GM12878 (cell line): ENCODE measurements around the gene MDN1. TPM values are rescaled to one million over a fixed set of nuclear protein-coding genes. Genes with fewer than 3 reads are reported as not detected.
A peak's percentile ranks its signal among the peaks of the same experiment; 100 is the strongest.

Experiments
- ATF7 ChIP-seq: fragments of 450-650 bp; IDR thresholded peaks from 2 replicates; pipeline ENCODE4 v1.6.1; 2016; ENCODE audit warnings: low read depth, mild to moderate bottlenecking
- BHLHE40 ChIP-seq, 2 experiments: fragments of 450-650 bp in 1 of 2; IDR thresholded peaks; 2 replicates each; pipeline ENCODE4 v1.6.1; 2011 to 2017; ENCODE audit warnings: low read depth in 2 of 2, borderline replicate concordance in 1 of 2, improper control_type of control experiment in 1 of 2, low read length in 1 of 2, mild to moderate bottlenecking in 1 of 2
- BMI1 ChIP-seq: fragments of 450-650 bp; IDR thresholded peaks from 2 replicates; pipeline ENCODE4 v1.6.1; 2016; ENCODE audit warnings: mild to moderate bottlenecking, moderate library complexity, borderline replicate concordance
- CEBPB ChIP-seq, 2 experiments: fragments of 150-350 bp in 1 of 2; IDR thresholded peaks; 2 replicates each; pipeline ENCODE4 v1.6.1; 2012 to 2014; ENCODE audit warnings: low read depth in 2 of 2, low read length in 2 of 2, borderline replicate concordance in 1 of 2, inconsistent platforms in 1 of 2
- NFXL1 ChIP-seq: fragments of 450-650 bp; IDR thresholded peaks from 2 replicates; pipeline ENCODE4 v1.6.1; 2017; ENCODE audit warnings: antibody characterized with exemption, mild to moderate bottlenecking, borderline replicate concordance
- NFYB ChIP-seq: IDR thresholded peaks from 2 replicates; pipeline ENCODE4 v1.6.1; 2011; ENCODE audit warnings: low read depth, mild to moderate bottlenecking, low read length, improper control_type of control experiment, moderate library complexity; ENCODE audit not compliant: insufficient read depth
- PRDM15 ChIP-seq: fragments of 450-650 bp; formaldehyde crosslinking; IDR thresholded peaks from 2 replicates; pipeline ENCODE4 v1.4.0; 2020; ENCODE audit warnings: mild to moderate bottlenecking, moderate library complexity
- RB1 ChIP-seq: fragments of 450-650 bp; formaldehyde crosslinking; IDR thresholded peaks from 2 replicates; pipeline ENCODE4 v1.6.1; 2017; ENCODE audit warnings: mild to moderate bottlenecking, borderline replicate concordance
- SMC3 ChIP-seq: IDR thresholded peaks from 2 replicates; pipeline ENCODE4 v1.6.1; 2011; ENCODE audit warnings: low read length, improper control_type of control experiment, borderline replicate concordance
- TCF7 ChIP-seq: IDR thresholded peaks from 2 replicates; pipeline ENCODE4 v1.6.1; 2014; ENCODE audit warnings: antibody characterized with exemption, borderline replicate concordance
- ZBTB4 ChIP-seq: fragments of 450-650 bp; formaldehyde crosslinking; IDR thresholded peaks from 2 replicates; pipeline ENCODE4 v1.4.0; 2022; ENCODE audit warnings: mild to moderate bottlenecking, moderate library complexity
- polyA plus RNA-seq, 11 experiments: library from polyadenylated mRNA; depleted of rRNA in 4 of 11; unstranded in 6 of 11; stranded (reverse) in 5 of 11; fragments of >200 nt; fragmentation: Nextera tagmentation in 4 of 11; fragmentation: Illumina TruSeq in 1 of 11; extraction: Ambion mirVana in 4 of 11; extraction: Trizol in 1 of 11; gene quantifications; 1 replicate in 1 of 11; 2 replicates in 10 of 11; pipeline versions ENCODE4 v1.2.1 to v1.2.3, GENCODE V29; 2011 to 2016; ENCODE audit warnings: inconsistent platforms in 2 of 11, missing spikeins in 2 of 11, low read depth in 1 of 11
- total RNA-seq, 4 experiments: library from RNA; depleted of rRNA in 3 of 4; stranded (reverse); fragments of >200 nt in 3 of 4; fragmentation: Illumina TruSeq in 1 of 4; extraction: Trizol in 1 of 4; gene quantifications; 2 replicates each; pipeline versions ENCODE4 v1.2.1 to v1.2.3, GENCODE V29; 2013 to 2021
- TF ChIP-seq, protein P1 (sequence below): fragments of 150-350 bp; IDR thresholded peaks from 2 replicates; pipeline ENCODE4 v1.6.1; 2016; ENCODE audit warnings: low read depth, low read length
- TF ChIP-seq, protein P2 (sequence below): fragments of 450-650 bp; IDR thresholded peaks from 2 replicates; pipeline ENCODE4 v1.6.1; 2016; ENCODE audit warnings: mild to moderate bottlenecking
- TF ChIP-seq, protein P3 (sequence below): fragments of 450-650 bp; IDR thresholded peaks from 2 replicates; pipeline ENCODE4 v1.6.1; 2017; ENCODE audit warnings: mild to moderate bottlenecking

Gene MDN1
- total and polyA plus RNA-seq, 10 of the 15 experiments (the other 5 are each of a cell fraction or from before 2014, with no cell fraction given): 14.3 to 50.1 (median 22.1) TPM

DNA sequence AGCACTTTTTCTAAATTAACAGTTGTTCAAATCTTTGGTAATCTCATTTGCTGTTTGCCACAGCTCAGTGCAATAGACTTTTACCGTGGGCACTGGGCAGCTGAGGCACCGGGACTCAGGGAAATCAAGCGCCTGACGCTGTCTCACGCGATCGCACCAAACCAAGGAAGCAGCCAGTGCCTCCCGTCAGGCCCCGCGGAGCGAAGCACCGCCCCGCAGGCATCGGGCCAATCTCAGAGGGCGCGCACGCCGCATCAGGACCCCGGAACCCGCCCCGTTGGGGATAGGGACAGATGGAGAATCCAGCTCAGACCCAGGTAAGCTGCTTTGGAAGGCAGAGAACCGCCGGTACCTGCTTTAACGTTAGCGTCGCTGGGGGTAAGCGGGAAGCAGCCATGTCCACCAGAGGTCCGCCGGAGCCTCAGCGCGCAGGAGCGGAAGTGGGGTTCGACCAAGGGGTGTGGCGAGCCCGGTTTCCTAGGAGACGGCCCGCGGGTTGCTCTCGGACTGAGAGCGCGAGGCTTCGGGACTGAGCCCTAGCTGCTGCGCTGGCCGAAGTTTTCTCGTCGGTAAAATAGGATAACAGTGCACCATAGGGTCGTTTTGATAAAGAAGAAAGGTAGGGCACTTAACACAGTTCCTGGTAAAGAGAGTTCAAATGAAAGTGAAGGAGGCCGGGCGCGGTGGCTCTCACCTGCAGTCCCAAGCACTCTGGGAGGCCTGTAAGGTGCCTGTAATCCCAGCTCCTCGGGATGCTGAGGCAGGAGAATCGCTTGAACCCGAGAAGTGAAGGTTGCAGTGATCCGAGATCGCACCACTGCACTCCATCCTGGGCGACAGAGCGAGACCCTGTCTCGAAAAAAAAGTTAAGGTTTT lies 181.0 kb downstream of the MDN1 start, which contains the start of gene LYRM2 (continued):
- TF ChIP-seq CEBPB (IDR thresholded peaks at IDR 0.05; ENCODE audit: borderline replicate concordance in 1 of 2, low read depth in 2 of 2, low read length in 2 of 2): no peak
- peak; percentile 61; the same call in 1 of the 2 replicates for TF ChIP-seq BMI1
- no peak for TF ChIP-seq PRDM15
- TF ChIP-seq, protein P1, sequence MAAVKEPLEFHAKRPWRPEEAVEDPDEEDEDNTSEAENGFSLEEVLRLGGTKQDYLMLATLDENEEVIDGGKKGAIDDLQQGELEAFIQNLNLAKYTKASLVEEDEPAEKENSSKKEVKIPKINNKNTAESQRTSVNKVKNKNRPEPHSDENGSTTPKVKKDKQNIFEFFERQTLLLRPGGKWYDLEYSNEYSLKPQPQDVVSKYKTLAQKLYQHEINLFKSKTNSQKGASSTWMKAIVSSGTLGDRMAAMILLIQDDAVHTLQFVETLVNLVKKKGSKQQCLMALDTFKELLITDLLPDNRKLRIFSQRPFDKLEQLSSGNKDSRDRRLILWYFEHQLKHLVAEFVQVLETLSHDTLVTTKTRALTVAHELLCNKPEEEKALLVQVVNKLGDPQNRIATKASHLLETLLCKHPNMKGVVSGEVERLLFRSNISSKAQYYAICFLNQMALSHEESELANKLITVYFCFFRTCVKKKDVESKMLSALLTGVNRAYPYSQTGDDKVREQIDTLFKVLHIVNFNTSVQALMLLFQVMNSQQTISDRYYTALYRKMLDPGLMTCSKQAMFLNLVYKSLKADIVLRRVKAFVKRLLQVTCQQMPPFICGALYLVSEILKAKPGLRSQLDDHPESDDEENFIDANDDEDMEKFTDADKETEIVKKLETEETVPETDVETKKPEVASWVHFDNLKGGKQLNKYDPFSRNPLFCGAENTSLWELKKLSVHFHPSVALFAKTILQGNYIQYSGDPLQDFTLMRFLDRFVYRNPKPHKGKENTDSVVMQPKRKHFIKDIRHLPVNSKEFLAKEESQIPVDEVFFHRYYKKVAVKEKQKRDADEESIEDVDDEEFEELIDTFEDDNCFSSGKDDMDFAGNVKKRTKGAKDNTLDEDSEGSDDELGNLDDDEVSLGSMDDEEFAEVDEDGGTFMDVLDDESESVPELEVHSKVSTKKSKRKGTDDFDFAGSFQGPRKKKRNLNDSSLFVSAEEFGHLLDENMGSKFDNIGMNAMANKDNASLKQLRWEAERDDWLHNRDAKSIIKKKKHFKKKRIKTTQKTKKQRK: no peak
- TF ChIP-seq RB1: peak; percentile 91; the same call in 1 of the 2 replicates
- TF ChIP-seq ATF7: 0 out of 2 replicates have a peak, but pooled peaks have one; percentile 24
- TF ChIP-seq, protein P2, sequence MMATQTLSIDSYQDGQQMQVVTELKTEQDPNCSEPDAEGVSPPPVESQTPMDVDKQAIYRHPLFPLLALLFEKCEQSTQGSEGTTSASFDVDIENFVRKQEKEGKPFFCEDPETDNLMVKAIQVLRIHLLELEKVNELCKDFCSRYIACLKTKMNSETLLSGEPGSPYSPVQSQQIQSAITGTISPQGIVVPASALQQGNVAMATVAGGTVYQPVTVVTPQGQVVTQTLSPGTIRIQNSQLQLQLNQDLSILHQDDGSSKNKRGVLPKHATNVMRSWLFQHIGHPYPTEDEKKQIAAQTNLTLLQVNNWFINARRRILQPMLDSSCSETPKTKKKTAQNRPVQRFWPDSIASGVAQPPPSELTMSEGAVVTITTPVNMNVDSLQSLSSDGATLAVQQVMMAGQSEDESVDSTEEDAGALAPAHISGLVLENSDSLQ: peak; percentile 25; the same call in 1 of the 2 replicates
- TF ChIP-seq, protein P3, sequence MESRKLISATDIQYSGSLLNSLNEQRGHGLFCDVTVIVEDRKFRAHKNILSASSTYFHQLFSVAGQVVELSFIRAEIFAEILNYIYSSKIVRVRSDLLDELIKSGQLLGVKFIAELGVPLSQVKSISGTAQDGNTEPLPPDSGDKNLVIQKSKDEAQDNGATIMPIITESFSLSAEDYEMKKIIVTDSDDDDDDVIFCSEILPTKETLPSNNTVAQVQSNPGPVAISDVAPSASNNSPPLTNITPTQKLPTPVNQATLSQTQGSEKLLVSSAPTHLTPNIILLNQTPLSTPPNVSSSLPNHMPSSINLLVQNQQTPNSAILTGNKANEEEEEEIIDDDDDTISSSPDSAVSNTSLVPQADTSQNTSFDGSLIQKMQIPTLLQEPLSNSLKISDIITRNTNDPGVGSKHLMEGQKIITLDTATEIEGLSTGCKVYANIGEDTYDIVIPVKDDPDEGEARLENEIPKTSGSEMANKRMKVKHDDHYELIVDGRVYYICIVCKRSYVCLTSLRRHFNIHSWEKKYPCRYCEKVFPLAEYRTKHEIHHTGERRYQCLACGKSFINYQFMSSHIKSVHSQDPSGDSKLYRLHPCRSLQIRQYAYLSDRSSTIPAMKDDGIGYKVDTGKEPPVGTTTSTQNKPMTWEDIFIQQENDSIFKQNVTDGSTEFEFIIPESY: no peak
- no peak for TF ChIP-seq ZBTB4 (CRISPR knock-in tag)
- TF ChIP-seq SMC3: no peak
- no peak for TF ChIP-seq TCF7
- TF ChIP-seq NFYB: no peak
- TF ChIP-seq NFXL1: no peak
- peak; percentile 88 to 93 for TF ChIP-seq BHLHE40 (IDR thresholded peaks at IDR 0.05; ENCODE audit: borderline replicate concordance in 1 of 2, low read depth in 2 of 2, low read length in 1 of 2)
